Measurements from ENCODE around the gene MLPH.

Gene MLPH

DNA sequence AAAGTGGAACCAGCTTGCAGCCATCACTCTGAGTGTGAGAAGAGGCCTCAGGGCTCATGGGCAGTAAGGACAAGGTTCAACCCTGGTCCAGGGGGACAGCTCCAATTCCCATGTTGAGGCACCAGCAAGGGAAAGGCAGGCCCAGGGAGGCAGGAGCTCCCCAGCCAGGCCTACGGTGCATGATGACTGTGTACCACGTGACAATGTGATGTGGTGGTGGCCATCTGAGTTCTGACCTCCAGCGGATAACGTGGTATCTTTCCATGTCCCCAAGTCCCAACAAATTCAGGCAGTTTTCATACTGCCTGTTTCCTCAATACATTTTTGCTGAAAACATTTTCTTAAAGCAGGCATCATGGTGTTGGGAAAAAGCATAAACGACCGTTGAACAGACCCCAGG is 36.9 kb upstream of the MLPH start:
- DNase-seq (no peak), ATAC-seq (replicated peaks) (no peak)
- Mint-ChIP-seq H3K36me3 (ENCODE audit: insufficient read depth) (no peaks in the 10 kb centered on the region), H3K27ac (no peak overlapping the region), H3K4me3 (no peak overlapping the region), H3K9me3 (no peaks in the 10 kb centered on the region), H3K27me3 (no peaks in the 10 kb centered on the region), H3K4me1 (ENCODE audit: low read depth in 2 of 2) (no peaks in the 10 kb centered on the region)

DNA sequence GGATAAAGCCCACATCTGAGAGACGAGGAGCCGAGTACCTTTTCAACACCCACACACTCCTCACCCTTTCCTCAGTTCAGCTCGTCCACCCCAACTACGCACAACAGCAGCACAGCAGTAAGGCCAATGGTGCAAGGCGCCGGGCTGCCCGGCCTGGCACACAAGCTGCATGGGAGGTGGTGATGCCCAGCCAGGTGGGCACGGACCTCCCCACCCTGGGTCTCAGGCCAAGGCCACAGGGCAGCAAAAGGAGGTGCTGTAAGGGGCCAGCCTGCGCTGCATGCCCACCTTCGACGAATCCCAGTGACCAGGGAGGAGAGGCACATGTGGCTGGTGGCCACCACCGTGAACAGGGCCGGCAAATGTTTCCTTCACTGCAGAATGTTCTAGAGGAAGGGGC is 36.5 kb upstream of the MLPH start:
- H3K27me3 Mint-ChIP-seq: no peaks in the 10 kb centered on the region

DNA sequence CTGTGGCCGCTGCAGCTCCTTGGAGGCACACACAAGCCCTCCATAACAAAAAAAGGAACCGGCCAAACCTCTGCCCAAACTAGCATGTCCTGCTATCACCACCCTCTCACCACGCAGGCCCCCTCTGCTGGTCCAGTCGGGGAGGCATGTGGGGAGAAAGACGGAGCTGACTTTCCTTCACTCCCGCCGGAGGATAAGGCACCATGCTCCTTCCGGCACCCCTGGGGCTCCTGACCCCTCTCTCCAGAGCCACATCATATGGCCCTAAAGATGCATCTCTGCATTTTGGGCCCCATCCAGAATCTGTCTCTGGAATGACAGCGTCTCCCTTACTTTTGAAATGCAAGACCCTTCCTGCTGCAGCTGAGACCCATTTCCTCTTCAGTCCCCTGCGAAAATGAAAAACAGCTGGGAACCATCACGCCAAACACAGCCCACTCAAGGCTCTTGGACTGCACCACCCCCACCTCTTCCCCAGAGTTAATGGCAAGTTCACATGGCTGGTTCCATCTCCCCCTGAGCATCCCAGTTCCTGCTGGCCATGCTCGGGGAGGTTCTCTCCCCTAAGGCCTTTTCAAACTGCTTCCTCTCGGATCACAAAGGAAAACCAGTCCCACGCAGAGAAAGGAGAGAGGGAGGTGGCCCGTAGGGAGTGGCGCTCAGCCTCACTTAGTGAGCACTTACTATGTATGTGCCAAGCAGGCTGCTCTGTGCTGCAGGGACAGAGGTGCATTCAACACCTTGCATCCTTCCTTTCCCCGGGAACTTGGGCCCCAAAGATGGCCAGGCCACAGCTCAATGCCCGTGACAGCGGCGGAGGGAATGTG is 35.2 kb upstream of the MLPH start:
- no peak overlapping the region for H3K27ac Mint-ChIP-seq
- H3K27me3 Mint-ChIP-seq: no peaks in the 10 kb centered on the region

More for the DNA sequence above, 36.5 kb upstream of the MLPH start:
- ATAC-seq (replicated peaks) (no peak), DNase-seq (no peak)
- Mint-ChIP-seq H3K27ac (no peak overlapping the region), H3K4me1 (ENCODE audit: low read depth in 2 of 2) (no peaks in the 10 kb centered on the region), H3K9me3 (no peaks in the 10 kb centered on the region), H3K36me3 (ENCODE audit: insufficient read depth) (no peaks in the 10 kb centered on the region), H3K4me3 (no peak overlapping the region)

DNA sequence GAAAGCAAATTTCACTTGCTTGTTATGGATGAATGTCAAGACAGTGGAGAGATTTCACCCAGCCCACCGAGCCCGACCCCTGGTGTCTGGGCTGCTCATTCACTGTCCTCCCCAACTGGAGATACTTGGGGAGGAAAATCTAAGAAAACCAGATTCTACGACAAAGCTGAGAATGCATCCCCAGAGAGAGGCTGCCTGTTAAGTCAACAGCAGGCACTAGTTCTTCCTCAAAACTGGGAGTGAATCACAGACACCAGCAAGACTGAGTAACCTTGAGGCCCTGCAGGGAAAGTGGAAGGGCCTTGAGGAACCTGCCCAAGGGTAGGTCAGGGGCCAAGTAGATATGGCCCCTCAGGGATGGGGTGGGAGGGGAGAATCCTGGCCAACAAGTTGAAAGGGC is 34.2 kb upstream of the MLPH start:
- Mint-ChIP-seq H3K27ac (no peak overlapping the region), H3K27me3 (peaks cover 0 to 5% of the 10 kb centered on the region in 2 donors), H3K36me3 (ENCODE audit: insufficient read depth) (no peaks in the 10 kb centered on the region), H3K9me3 (no peaks in the 10 kb centered on the region), H3K4me3 (no peak overlapping the region), H3K4me1 (ENCODE audit: low read depth in 2 of 2) (no peaks in the 10 kb centered on the region)
- ATAC-seq (replicated peaks) (no peak), DNase-seq (no peak)

More for the DNA sequence above, 35.2 kb upstream of the MLPH start:
- Mint-ChIP-seq H3K36me3 (ENCODE audit: insufficient read depth) (no peaks in the 10 kb centered on the region), H3K4me1 (ENCODE audit: low read depth in 2 of 2) (no peaks in the 10 kb centered on the region), H3K4me3 (no peak overlapping the region), H3K9me3 (no peaks in the 10 kb centered on the region)
- ATAC-seq (replicated peaks) (no peak), DNase-seq (no peak)

DNA sequence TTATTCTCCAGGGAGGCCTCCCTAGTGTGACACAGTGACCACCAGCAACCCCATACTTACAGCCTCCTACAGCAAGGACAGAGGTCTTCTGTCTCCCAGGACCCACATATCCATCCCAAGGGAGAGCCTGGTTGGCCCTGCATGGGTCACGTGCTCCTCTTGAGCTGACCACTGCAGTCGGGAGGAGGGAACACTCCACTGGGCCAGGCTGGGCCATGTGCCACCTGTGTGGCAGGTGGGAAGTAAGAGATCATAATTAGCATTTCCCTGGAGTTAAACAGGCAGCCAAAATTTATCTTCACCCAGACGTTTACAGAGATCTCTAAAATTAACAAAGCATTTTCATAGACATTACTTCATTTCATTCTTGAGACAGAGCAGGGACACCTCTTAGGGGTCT is 33.4 kb upstream of the MLPH start:
- Mint-ChIP-seq H3K27ac (no peak overlapping the region), H3K36me3 (ENCODE audit: insufficient read depth) (no peaks in the 10 kb centered on the region), H3K27me3 (peaks cover 0 to 5% of the 10 kb centered on the region in 2 donors), H3K9me3 (no peaks in the 10 kb centered on the region), H3K4me3 (no peak overlapping the region), H3K4me1 (ENCODE audit: low read depth in 2 of 2) (no peaks in the 10 kb centered on the region)
- ATAC-seq (replicated peaks) (no peak), DNase-seq (no peak)

DNA sequence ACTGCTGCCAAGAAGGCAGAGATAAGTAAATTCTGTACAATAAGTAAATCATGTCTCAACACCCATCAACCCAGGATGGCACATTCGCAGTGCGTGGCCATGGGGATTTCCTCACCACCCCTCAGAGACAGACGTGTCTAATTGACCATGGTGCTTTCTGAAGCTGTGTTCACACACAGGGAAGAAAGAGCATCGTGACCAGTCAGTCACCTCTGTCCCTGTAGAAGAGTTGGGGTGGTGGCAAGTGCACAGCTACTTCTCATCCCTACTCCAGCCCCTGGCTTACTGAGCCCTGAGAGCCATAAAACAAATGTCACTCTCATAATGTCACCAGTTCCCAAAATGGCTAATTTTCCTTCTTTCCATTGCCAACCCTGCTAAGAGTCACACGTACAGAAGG is 31.3 kb upstream of the MLPH start:
- H3K9me3 Mint-ChIP-seq: no peaks in the 10 kb centered on the region
- ATAC-seq (replicated peaks) (no peak), DNase-seq (no peak)
- no peak overlapping the region for H3K4me3 Mint-ChIP-seq
- H3K27me3 Mint-ChIP-seq: peaks cover 0 to 13% of the 10 kb centered on the region in 2 donors
- H3K36me3 Mint-ChIP-seq (ENCODE audit: insufficient read depth): peaks cover 4% of the 10 kb centered on the region
- H3K4me1 Mint-ChIP-seq (ENCODE audit: low read depth in 2 of 2): no peaks in the 10 kb centered on the region
- H3K27ac Mint-ChIP-seq: no peak overlapping the region

DNA sequence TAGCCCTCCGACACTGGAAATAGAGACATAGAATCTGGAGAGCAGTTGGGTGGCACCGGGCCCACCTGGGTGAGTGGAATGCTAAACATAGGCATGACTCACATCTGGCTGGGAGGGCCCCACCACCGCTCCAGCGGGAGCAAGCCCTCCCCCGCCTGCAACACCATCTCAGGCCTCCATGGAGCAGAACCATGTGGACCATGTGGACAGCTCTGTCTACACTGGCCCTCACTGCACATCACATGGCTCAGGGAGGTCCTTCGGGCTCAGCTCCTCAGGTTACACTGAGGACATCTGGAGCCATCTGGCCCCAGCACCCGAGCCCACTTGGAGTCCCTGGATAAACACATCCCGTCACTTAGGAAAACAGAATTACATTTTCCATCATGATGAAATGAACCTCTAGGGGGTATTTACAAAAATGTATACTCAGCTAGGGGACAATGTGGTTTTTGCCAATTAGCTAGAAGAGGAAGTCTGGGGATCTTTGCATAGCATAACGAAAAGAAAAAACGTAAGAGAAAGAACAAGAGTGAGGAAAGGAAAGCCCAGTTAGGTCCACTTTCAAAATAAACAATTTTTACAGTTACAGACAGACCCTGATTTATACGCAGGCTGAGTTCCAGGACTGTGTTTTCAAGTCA is 30.7 kb upstream of the MLPH start:
- H3K27me3 Mint-ChIP-seq: peaks cover 0 to 19% of the 10 kb centered on the region in 2 donors
- H3K9me3 Mint-ChIP-seq: no peaks in the 10 kb centered on the region
- H3K4me1 Mint-ChIP-seq (ENCODE audit: low read depth in 2 of 2): no peaks in the 10 kb centered on the region
- H3K27ac Mint-ChIP-seq: no peak overlapping the region
- peaks cover 4% of the 10 kb centered on the region for H3K36me3 Mint-ChIP-seq (ENCODE audit: insufficient read depth)
- no peak for ATAC-seq (replicated peaks)
- no peak for DNase-seq
- no peak overlapping the region for H3K4me3 Mint-ChIP-seq

DNA sequence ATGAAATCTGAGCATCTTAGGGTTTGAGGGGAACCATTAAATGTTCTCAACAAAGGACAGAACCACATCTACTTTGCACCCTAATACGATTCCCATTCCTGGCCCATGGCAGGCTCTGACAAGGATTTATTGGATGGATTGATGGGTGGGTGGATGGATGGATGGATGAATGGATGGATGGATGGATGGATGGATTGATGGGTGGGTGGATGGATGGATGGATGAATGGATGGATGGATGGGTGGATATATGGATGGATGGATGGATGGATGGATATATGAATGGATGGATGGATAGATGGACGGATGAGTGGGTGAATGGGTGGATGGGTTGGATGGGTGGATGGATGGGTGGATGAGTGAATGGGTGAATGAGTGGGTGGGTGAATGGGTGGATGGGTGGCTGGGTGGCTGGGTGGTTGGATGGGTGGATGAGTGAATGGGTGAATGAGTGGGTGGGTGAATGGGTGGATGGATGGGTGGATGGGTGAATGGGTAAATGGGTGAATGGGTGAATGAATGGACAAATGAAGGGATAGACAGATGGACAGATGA is 29.6 kb upstream of the MLPH start:
- H3K36me3 Mint-ChIP-seq (ENCODE audit: insufficient read depth): peaks cover 4% of the 10 kb centered on the region
- no peak overlapping the region for H3K4me3 Mint-ChIP-seq
- no peak for DNase-seq
- ATAC-seq (replicated peaks): no peak
- H3K27me3 Mint-ChIP-seq: peaks cover 0 to 21% of the 10 kb centered on the region in 2 donors
- H3K4me1 Mint-ChIP-seq (ENCODE audit: low read depth in 2 of 2): no peaks in the 10 kb centered on the region
- H3K9me3 Mint-ChIP-seq: no peaks in the 10 kb centered on the region
- no peak overlapping the region for H3K27ac Mint-ChIP-seq

DNA sequence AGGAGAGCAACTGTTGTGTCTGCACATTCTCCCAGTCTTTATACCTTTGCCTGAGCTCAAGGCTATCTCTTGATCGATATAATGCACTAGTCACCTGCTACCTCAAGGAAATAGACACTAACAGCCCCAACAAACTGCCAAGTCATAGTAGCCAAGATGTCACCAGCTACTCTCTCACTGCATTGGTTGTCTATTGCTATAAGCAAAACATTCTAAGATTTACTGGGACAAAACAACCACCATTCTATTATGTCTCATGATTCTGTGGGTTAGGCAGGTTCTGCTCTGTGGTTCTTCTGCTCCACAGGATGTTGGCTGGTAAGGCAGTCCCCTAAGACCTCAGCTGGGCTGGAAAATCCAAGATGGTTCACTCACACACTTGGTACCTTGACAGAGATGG is 28.5 kb upstream of the MLPH start:
- Mint-ChIP-seq H3K27ac (no peak overlapping the region), H3K4me3 (no peak overlapping the region), H3K27me3 (peaks cover 0 to 21% of the 10 kb centered on the region in 2 donors)

DNA sequence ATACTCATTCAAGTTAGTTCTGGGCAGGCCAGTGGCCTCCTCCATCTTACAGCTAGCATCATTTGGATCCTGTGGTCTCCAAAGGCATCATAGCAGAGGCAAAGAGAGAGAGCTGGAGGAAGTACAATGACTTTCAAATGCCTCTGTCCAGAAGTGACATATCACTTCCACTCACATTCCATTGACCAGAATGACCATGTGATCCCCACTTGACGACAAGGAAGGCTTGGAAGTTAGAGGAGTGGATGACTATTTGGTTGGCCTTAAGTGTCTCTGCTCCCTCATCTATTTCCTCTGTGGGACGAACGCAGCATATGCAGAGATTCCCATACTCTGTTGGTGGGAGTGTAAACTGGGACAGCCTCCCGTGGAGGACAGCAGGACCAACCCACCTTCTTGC is 27.8 kb upstream of the MLPH start:
- Mint-ChIP-seq H3K4me1 (ENCODE audit: low read depth in 2 of 2) (no peaks in the 10 kb centered on the region), H3K9me3 (no peaks in the 10 kb centered on the region), H3K27ac (no peak overlapping the region), H3K4me3 (no peak overlapping the region), H3K36me3 (ENCODE audit: insufficient read depth) (peaks cover 4% of the 10 kb centered on the region), H3K27me3 (peaks cover 0 to 21% of the 10 kb centered on the region in 2 donors)
- no peak for DNase-seq
- ATAC-seq (replicated peaks): no peak

More for the DNA sequence above, 28.5 kb upstream of the MLPH start:
- Mint-ChIP-seq H3K36me3 (ENCODE audit: insufficient read depth) (peaks cover 4% of the 10 kb centered on the region), H3K9me3 (no peaks in the 10 kb centered on the region), H3K4me1 (ENCODE audit: low read depth in 2 of 2) (no peaks in the 10 kb centered on the region)
- no peak for ATAC-seq (replicated peaks)
- no peak for DNase-seq

DNA sequence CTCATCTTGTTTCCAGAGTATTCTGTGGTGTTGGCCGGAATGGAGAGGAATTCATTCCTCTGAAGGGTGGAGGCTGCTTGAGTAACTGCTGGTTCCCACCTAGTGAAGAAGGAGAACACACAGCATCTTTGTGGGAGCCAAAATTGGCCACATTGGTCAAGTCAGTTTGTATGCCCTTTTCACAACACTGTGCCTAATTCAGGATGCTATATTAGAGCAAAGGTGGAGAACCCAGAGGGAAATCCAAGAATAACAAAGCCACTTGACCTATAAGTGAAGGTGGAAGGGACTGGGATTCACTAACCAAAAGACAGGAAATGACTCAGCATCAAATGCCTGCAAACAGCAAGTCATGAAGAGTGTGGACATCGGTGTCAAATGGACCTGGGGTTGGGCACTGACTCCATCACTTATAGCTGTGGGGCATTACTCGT is 27.3 kb upstream of the MLPH start:
- Mint-ChIP-seq H3K27ac (no peak overlapping the region), H3K27me3 (peaks cover 0 to 21% of the 10 kb centered on the region in 2 donors), H3K36me3 (ENCODE audit: insufficient read depth) (peaks cover 4% of the 10 kb centered on the region), H3K9me3 (no peaks in the 10 kb centered on the region), H3K4me1 (ENCODE audit: low read depth in 2 of 2) (no peaks in the 10 kb centered on the region), H3K4me3 (no peak overlapping the region)
- no peak for ATAC-seq (replicated peaks)
- no peak for DNase-seq

DNA sequence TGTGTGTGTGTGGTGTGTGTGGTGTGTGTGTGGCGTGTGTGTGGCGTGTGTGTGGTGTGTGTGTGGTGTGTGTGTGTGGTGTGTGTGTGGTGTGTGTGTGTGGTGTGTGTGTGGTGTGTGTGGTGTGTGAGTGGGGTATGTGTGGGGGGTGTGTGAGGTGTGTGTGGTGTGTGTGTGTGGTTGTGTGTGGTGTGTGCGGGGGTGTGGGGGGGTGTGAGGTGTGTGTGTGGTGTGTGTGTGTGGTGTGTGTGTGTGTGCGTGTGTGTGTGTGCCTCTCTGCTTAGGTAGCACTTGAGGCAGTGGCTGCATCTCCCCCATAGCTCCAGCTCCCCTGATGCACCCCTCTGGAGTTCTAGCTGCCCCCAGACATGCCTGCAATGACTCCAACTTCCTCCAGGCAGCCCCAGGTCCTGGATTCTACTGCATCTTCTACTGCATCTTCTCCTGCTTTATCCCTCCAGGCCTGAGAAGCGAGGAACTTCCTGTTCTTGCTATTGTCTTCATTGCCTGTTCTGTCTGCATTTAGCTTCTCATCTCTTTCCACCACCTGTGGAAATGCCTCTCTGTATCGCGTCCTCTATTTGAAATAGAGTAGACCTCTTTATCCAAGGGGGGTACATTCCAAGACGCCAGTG is 22.2 kb upstream of the MLPH start:
- H3K4me3 Mint-ChIP-seq: no peak overlapping the region
- H3K4me1 Mint-ChIP-seq (ENCODE audit: low read depth in 2 of 2): peaks cover 0 to 3% of the 10 kb centered on the region in 2 donors
- ATAC-seq (replicated peaks): no peak
- no peak for DNase-seq
- peaks cover 0 to 15% of the 10 kb centered on the region in 2 donors for H3K27me3 Mint-ChIP-seq
- H3K9me3 Mint-ChIP-seq: no peaks in the 10 kb centered on the region
- no peaks in the 10 kb centered on the region for H3K36me3 Mint-ChIP-seq (ENCODE audit: insufficient read depth)
- peak overlapping the region; percentile 51 to 80 for H3K27ac Mint-ChIP-seq

DNA sequence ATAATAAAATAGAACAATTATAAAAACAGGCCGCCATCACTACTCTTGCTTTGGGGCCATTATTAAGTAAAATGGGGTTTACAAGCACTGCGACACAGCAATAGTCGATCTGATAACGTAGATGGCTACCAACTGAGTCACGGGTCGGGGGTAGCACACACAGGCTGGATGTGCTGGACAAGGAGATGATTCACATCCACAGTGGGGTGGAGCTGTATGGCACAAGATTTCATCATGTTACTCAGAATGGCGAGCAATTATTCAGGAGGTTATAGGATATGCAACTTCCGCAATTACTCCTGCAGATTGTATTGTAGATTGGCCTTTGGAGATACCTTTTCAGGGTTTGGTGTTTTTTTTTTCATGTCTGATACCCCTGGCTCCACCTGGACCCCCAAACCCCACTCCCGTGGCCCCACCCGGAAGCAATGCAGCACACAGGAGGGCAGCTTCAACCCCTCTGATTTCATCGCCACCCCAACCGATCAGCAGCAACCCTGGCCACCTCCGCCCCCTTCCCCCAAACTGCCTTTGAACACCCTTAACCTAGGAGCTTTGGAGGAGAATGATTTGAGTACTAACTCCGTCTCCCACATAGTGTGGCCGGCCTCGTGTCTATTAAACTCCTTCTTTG is 21.4 kb upstream of the MLPH start:
- H3K36me3 Mint-ChIP-seq (ENCODE audit: insufficient read depth): no peaks in the 10 kb centered on the region
- H3K4me3 Mint-ChIP-seq: no peak overlapping the region
- no peaks in the 10 kb centered on the region for H3K9me3 Mint-ChIP-seq
- peaks cover 0 to 3% of the 10 kb centered on the region in 2 donors for H3K4me1 Mint-ChIP-seq (ENCODE audit: low read depth in 2 of 2)
- H3K27ac Mint-ChIP-seq: peak overlapping the region in 1 of 2 donors; percentile 55
- ATAC-seq (replicated peaks): no peak
- DNase-seq: no peak
- peaks cover 5 to 16% of the 10 kb centered on the region in 2 donors for H3K27me3 Mint-ChIP-seq

Measured in effector memory CD8-positive, alpha-beta T cell (primary cell).